Mesenteric fat pad (tissue), 1 donor: ENCODE results near the gene IGSF11. TPM values are rescaled to one million over a fixed set of nuclear protein-coding genes. Genes with fewer than 3 reads are reported as not detected.
"Not testable (repeated sequence)": the region's sequence is repeated elsewhere in the genome, so short reads cannot be mapped to it uniquely, and the experiment has no call there.

Experiments
- DNase-seq: peaks from one replicate; pipeline ENCODE4 v3.0.0-alpha.2; 2020; ENCODE audit warnings: low spot score
- total RNA-seq: library from RNA; stranded (reverse); fragmentation: NEBNext Ultra II Directional; extraction: Animal tissue kit (Norgen Biotek cat#: 25700); gene quantifications from one replicate; pipeline ENCODE4 v1.2.1, GENCODE V29; 2021
- donor health status: DM: yes; HTN: yes; CAD: no.

Gene IGSF11
- total RNA-seq, 1 donor from 2014 or later = not detected

- DNase-seq = no peak
Measured at GRCh38 chr3:118886708-118887107, 147.9 kb downstream of the IGSF11 start.

- DNase-seq = no peak
Measured at GRCh38 chr3:118884748-118885206, 149.9 kb downstream of the IGSF11 start.

DNA sequence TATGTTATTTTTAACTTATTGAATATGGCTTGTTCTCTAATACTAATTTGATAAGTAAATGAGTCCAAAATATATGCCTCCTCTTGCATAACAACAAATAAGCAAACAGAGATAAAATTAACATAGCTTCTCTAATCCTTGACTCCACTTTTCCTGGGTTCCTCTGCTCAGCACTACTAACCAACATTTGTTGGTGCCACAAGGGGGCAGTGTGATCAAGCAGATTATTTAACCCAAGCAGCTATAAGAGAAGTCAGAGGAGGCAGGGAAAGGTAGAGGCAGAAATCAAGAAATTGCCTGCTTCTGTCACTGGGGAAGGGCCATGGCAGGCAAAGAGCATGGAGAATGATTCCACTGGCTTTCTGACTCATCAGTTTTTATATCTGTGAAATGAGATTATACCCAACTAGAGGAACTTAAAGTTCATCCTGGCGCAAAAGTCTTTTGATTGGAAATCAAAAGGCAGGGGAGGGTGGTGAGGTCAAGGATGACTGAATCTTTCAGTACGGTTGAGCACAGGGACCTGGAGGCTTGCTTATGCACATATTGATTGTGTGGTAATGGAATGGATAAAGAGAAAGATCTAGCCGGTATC, 152.2 kb downstream of the IGSF11 start:
- DNase-seq = no peak

- no peak for DNase-seq
Measured at GRCh38 chr3:118868051-118868450, 166.6 kb downstream of the IGSF11 start.

- no peak for DNase-seq
Measured at GRCh38 chr3:118863731-118864322, 170.8 kb downstream of the IGSF11 start.

DNA sequence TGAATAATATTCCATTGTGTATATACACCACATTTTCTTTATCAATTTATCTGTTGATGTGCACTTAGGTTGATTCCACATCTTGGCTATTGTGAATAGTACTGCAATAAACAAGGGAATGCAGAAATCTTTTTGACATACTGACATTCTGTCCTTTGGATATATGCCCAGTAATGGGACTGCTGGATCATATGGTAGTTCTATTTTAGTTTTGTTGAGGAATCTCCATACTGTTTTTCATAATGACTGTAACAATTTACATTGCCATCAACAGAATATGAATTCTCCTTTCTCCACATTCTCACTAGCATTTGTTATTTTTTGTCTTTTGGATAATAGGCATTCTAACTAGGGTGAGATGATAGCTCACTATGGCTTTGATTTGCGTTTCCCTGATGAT, 174.7 kb downstream of the IGSF11 start:
- DNase-seq = no peak

DNA sequence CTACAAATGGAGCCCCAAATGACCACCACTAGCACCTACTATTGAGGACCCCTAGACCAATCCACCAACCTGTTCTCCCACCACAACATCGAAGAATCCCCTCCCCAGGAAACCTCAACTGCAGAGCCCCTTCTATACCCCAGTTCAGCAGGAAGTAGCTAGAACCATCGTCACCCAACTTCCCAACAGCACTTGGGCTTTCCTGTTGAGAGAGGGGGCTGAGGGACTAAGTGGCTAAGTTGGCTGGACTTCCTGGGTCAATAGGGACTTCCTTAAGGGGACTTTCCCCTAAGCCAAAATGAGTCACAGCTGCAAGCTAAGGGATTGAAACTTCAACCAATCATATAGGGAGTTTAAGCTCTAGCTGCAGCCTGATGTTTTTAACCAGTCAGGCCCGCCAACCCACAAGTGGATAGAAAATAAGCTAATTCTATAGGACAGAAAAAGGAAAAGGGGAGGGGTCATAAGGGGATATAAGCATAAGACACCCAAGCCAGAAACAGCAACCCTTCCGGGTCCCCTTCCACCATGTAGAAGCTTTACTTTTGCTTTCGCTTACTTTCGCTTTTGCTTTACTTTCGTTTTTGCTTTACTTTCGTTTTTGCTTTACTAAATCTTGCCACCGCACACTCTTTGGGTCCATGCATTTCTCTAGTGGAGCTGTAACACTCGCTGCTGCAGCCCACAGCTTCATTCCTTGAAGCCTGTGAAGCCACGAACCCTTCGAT, 183.0 kb downstream of the IGSF11 start:
- not testable (repeated sequence) for DNase-seq

- DNase-seq = no peak
Measured at GRCh38 chr3:118850687-118851086, 184.0 kb downstream of the IGSF11 start.

Other genes starting within 250 kb of the IGSF11 start
- gene TEX55, start 111.3 kb upstream of the IGSF11 start, total RNA-seq = not detected
- not detected for gene UPK1B, start 138.8 kb upstream of the IGSF11 start, total RNA-seq
- 15.0 TPM for gene B4GALT4, start 206.0 kb upstream of the IGSF11 start, total RNA-seq